GM18519 (cell line): ENCODE measurements around the gene VTA1.
"Not testable (repeated sequence)": the region's sequence is repeated elsewhere in the genome, so short reads cannot be mapped to it uniquely, and the experiment has no call there.

Source experiments
- ATAC-seq: cut with Tn5 transposase; IDR thresholded peaks from one replicate; pipeline ENCODE4 v1.9.1; 2021; ENCODE audit warnings: mild to moderate bottlenecking, moderate library complexity; ENCODE audit not compliant: unreplicated experiment, low FRiP score

Gene VTA1

GRCh38 chr6:142146828-142147662, at the start of gene VTA1, which contains the start of gene NMBR:
Gene VTA1 (plus strand): TSS chr6:142147263. CDS start chr6:142147288, 25 bp downstream.
Gene NMBR (minus strand): TSS chr6:142147122. CDS start chr6:142088658, 58,464 bp downstream.
- peak; percentile 99 for ATAC-seq

- ATAC-seq = not testable (repeated sequence)
Observed at GRCh38 chr6:142104820-142105219, 42.2 kb upstream of the VTA1 start.

GRCh38 chr6:142110820-142111219, 36.2 kb upstream of the VTA1 start:
- not testable (repeated sequence) for ATAC-seq

- peak; percentile 58 for ATAC-seq
Observed at GRCh38 chr6:142112451-142113061, 34.5 kb upstream of the VTA1 start.

- no peak for ATAC-seq
Observed at GRCh38 chr6:142117366-142117765, 29.7 kb upstream of the VTA1 start.

GRCh38 chr6:142118328-142118727, 28.7 kb upstream of the VTA1 start:
- ATAC-seq = no peak

- no peak for ATAC-seq
Observed at GRCh38 chr6:142118925-142119324, 28.1 kb upstream of the VTA1 start.

GRCh38 chr6:142121342-142121741, 25.7 kb upstream of the VTA1 start:
- no peak for ATAC-seq

- no peak for ATAC-seq
Observed at GRCh38 chr6:142130814-142131213, 16.2 kb upstream of the VTA1 start.

- ATAC-seq = no peak
Observed at GRCh38 chr6:142132625-142133024, 14.4 kb upstream of the VTA1 start, which contains the start of gene GJE1. Gene GJE1 (plus strand): TSS chr6:142132925. CDS start chr6:142133159, 234 bp downstream.

GRCh38 chr6:142138876-142139275, 8.2 kb upstream of the VTA1 start:
- ATAC-seq = no peak

- not testable (repeated sequence) for ATAC-seq
Observed at GRCh38 chr6:142141531-142141930, 5.5 kb upstream of the VTA1 start.

- ATAC-seq = no peak
Observed at GRCh38 chr6:142152746-142153145, 5.7 kb downstream of the VTA1 start.

GRCh38 chr6:142153196-142153595, 6.1 kb downstream of the VTA1 start:
- no peak for ATAC-seq

- no peak for ATAC-seq
Observed at GRCh38 chr6:142154336-142154735, 7.3 kb downstream of the VTA1 start.

GRCh38 chr6:142155091-142155490, 8.0 kb downstream of the VTA1 start:
- no peak for ATAC-seq

GRCh38 chr6:142155895-142156757, 9.1 kb downstream of the VTA1 start:
- ATAC-seq = peak; percentile 50

- ATAC-seq = not testable (repeated sequence)
Observed at GRCh38 chr6:142156758-142157068, 9.7 kb downstream of the VTA1 start.

GRCh38 chr6:142162780-142163179, 15.7 kb downstream of the VTA1 start:
- no peak for ATAC-seq

- no peak for ATAC-seq
Observed at GRCh38 chr6:142165227-142165626, 18.2 kb downstream of the VTA1 start.

GRCh38 chr6:142167071-142167470, 20.0 kb downstream of the VTA1 start:
- ATAC-seq = no peak
